GM12878 (cell line): ENCODE data around the gene TCERG1L. TPM values are rescaled to one million over a fixed set of nuclear protein-coding genes. Genes with fewer than 3 reads are reported as not detected.

ENCODE experiments used
- ATAC-seq: fragments of 200-7000 bp; cut with Tn5 transposase; 3 replicates; pipeline ENCODE4 v1.9.1; 2020; ENCODE audit warnings: mild to moderate bottlenecking, moderate library complexity
- BruUV-seq: library from RNA; stranded (reverse); fragments of 400-500 nt; replicated peaks from 2 replicates; lab custom pipeline; 2021; lab: Mats Ljungman, UMichigan
- CTCF ChIA-PET: fragments of 300-600 bp; sonication (Branson Sonifier 250); formaldehyde crosslinking; extraction: SDS; loops from one replicate; lab custom pipeline; 2021; ENCODE audit warnings: inconsistent platforms; lab: Yijun Ruan, JAX
- POLR2A ChIA-PET: fragments of 350-600 bp; formaldehyde crosslinking; extraction: SDS; loops from one replicate; lab custom pipeline; 2021; ENCODE audit warnings: inconsistent platforms; lab: Charles Lee
- RAD21 ChIA-PET: fragments of 300-600 bp; sonication (Branson Sonifier 250); formaldehyde crosslinking; loops from one replicate; lab custom pipeline; 2023; ENCODE audit warnings: antibody characterized with exemption; ENCODE audit not compliant: unreplicated experiment; lab: Charles Lee
- SMC1A ChIA-PET: fragments of 300-600 bp; sonication (Branson Sonifier 250); formaldehyde crosslinking; loops from one replicate; lab custom pipeline; 2023; ENCODE audit not compliant: unreplicated experiment, uncharacterized antibody; lab: Charles Lee
- DNase-seq: peaks from one replicate; pipeline ENCODE4 v3.0.0-alpha.2; 2011; ENCODE audit warnings: low read depth, low spot score
- FAIRE-seq: peaks from 3 replicates; lab custom pipeline; 2011; peaks lifted over from hg19 to GRCh38; lab: Jason Lieb, UNC
- H2AFZ ChIP-seq: 2 replicates; pipeline ENCODE4 v1.6.0; 2011; ENCODE audit warnings: low read depth, low read length, control low read depth; ENCODE audit not compliant: control insufficient read depth
- H3K27ac ChIP-seq: 2 replicates; pipeline ENCODE4 v1.5.1; 2011; ENCODE audit warnings: control low read depth; ENCODE audit not compliant: control insufficient read depth, insufficient read depth
- H3K27me3 ChIP-seq, 2 experiments: replicated peaks in 1 of 2; 2 replicates each; pipeline versions ENCODE4 v1.6.0 to v1.6.1; 2011; ENCODE audit warnings: low read length in 1 of 2; ENCODE audit not compliant: control insufficient read depth in 2 of 2, insufficient read depth in 2 of 2
- H3K36me3 ChIP-seq, 2 experiments: 2 replicates each; pipeline ENCODE4 v1.5.1; 2011; ENCODE audit warnings: low read length in 1 of 2; ENCODE audit not compliant: control insufficient read depth in 2 of 2, insufficient read depth in 2 of 2
- H3K4me1 ChIP-seq: 2 replicates; pipeline ENCODE4 v1.6.1; 2011; ENCODE audit warnings: mild to moderate bottlenecking, low read length, moderate library complexity, mixed read lengths; ENCODE audit not compliant: control insufficient read depth, insufficient read depth
- H3K4me2 ChIP-seq: 2 replicates; pipeline ENCODE4 v1.6.0; 2011; ENCODE audit warnings: control low read depth; ENCODE audit not compliant: control insufficient read depth, insufficient read depth
- H3K4me3 ChIP-seq: fragments of 200-600 bp; sonication (generic); 2 replicates; pipeline ENCODE4 v1.5.1; 2016
- H3K79me2 ChIP-seq: 2 replicates; pipeline ENCODE4 v1.6.0; 2011; ENCODE audit warnings: low read length; ENCODE audit not compliant: control insufficient read depth, insufficient read depth
- H3K9ac ChIP-seq: 2 replicates; pipeline ENCODE4 v1.8.0; 2011; ENCODE audit warnings: low read length, control low read depth, mixed read lengths; ENCODE audit not compliant: control insufficient read depth, insufficient read depth
- H3K9me3 ChIP-seq: replicated peaks from 3 replicates; pipeline ENCODE4 v1.5.1; 2011; ENCODE audit warnings: mild to moderate bottlenecking, low read length; ENCODE audit not compliant: control insufficient read depth, insufficient read depth
- H4K20me1 ChIP-seq: 2 replicates; pipeline ENCODE4 v1.6.0; 2011; ENCODE audit not compliant: control insufficient read depth, insufficient read depth
- E4F1 ChIP-seq: fragments of 450-650 bp; IDR thresholded peaks from 2 replicates; pipeline ENCODE4 v1.6.1; 2018; ENCODE audit warnings: borderline replicate concordance, mild to moderate bottlenecking; ENCODE audit not compliant: partially characterized antibody
- FOXK2 ChIP-seq: fragments of 450-650 bp; IDR thresholded peaks from 2 replicates; pipeline ENCODE4 v1.6.1; 2017; ENCODE audit warnings: mild to moderate bottlenecking, moderate library complexity
- MXI1 ChIP-seq: fragments of 150-350 bp; IDR thresholded peaks from 2 replicates; pipeline ENCODE4 v1.6.1; 2011; ENCODE audit warnings: low read depth, mild to moderate bottlenecking, inconsistent platforms, low read length, improper control_type of control experiment
- NFIC ChIP-seq: IDR thresholded peaks from 2 replicates; pipeline ENCODE4 v1.6.1; 2012; ENCODE audit warnings: low read depth, mild to moderate bottlenecking, inconsistent platforms, low read length, moderate library complexity
- NKRF ChIP-seq: fragments of 450-650 bp; conservative IDR thresholded peaks from 2 replicates; pipeline ENCODE4 v1.6.1; 2017; ENCODE audit warnings: mild to moderate bottlenecking, moderate library complexity
- NR2F1 ChIP-seq: fragments of 450-650 bp; conservative IDR thresholded peaks from 2 replicates; pipeline ENCODE4 v1.6.1; 2017; ENCODE audit warnings: mild to moderate bottlenecking
- RAD21 ChIP-seq: IDR thresholded peaks from 2 replicates; pipeline ENCODE4 v1.6.1; 2011; ENCODE audit warnings: mild to moderate bottlenecking, low read depth, low read length, moderate library complexity; ENCODE audit not compliant: insufficient read depth
- RUNX3 ChIP-seq: IDR thresholded peaks from 2 replicates; pipeline ENCODE4 v1.6.1; 2012; ENCODE audit warnings: low read length, inconsistent platforms
- WGBS: methylation state at CpG from one replicate; pipeline ENCODE4 v1.1.6; 2016; ENCODE audit warnings: low lambda C conversion rate; ENCODE audit not compliant: insufficient replicate concordance, insufficient coverage; ENCODE audit errors: missing lambda C conversion rate; 5-methylcytosine and 5-hydroxymethylcytosine counted together
- in situ Hi-C: fragments of 300-500 bp; cut with MboI; formaldehyde crosslinking; loops from 9 replicates; pipeline ENCODE4 v1.14.3; 2018; ENCODE audit warnings: mixed read lengths
- intact Hi-C: fragments of 100-400 bp; cut with micrococcal nuclease; formaldehyde crosslinking; loops from one replicate; pipeline ENCODE4 v1.14.2; 2022; ENCODE audit not compliant: unreplicated experiment
- polyA plus RNA-seq, 11 experiments: library from polyadenylated mRNA; depleted of rRNA in 4 of 11; unstranded in 6 of 11; stranded (reverse) in 5 of 11; fragments of >200 nt; fragmentation: Nextera tagmentation in 4 of 11; fragmentation: Illumina TruSeq in 1 of 11; extraction: Ambion mirVana in 4 of 11; extraction: Trizol in 1 of 11; gene quantifications; 1 replicate in 1 of 11; 2 replicates in 10 of 11; pipeline versions ENCODE4 v1.2.1 to v1.2.3, GENCODE V29; 2011 to 2016; ENCODE audit warnings: inconsistent platforms in 2 of 11, missing spikeins in 2 of 11, low read depth in 1 of 11
- total RNA-seq, 4 experiments: library from RNA; depleted of rRNA in 3 of 4; stranded (reverse); fragments of >200 nt in 3 of 4; fragmentation: Illumina TruSeq in 1 of 4; extraction: Trizol in 1 of 4; gene quantifications; 2 replicates each; pipeline versions ENCODE4 v1.2.1 to v1.2.3, GENCODE V29; 2013 to 2021
- TF ChIP-seq, protein P1 (sequence below): fragments of 450-650 bp; IDR thresholded peaks from 2 replicates; pipeline ENCODE4 v1.6.1; 2017; ENCODE audit warnings: borderline replicate concordance

The TCERG1L gene
- total and polyA plus RNA-seq, 10 of the 15 experiments (the other 5 are each of a cell fraction or from before 2014, with no cell fraction given) = not detected

GRCh38 chr10:131053192-131053591, 258.3 kb downstream of the TCERG1L start:
- no peaks in the 10 kb centered on the region for H4K20me1 ChIP-seq
- H3K79me2 ChIP-seq = no peaks in the 10 kb centered on the region
- intact Hi-C loops (no loop called here), in situ Hi-C loops (no loop called here)
- no peaks in the 10 kb centered on the region for H3K27me3 ChIP-seq
- ChIA-PET SMC1A (no interaction called here), RAD21 (no interaction called here), POLR2A (no interaction called here), CTCF (no interaction called here)
- FAIRE-seq = no peak
- H3K27ac ChIP-seq = no peak overlapping the region
- BruUV-seq = no TSS peak
- no peaks in the 10 kb centered on the region for H3K4me1 ChIP-seq
- no peak overlapping the region for H3K9ac ChIP-seq
- H2AFZ ChIP-seq = no peak overlapping the region
- 0% methylated on average over 2 of the region's 2 CpGs for WGBS
- TF ChIP-seq NR2F1 = no peak
- TF ChIP-seq RUNX3 = no peak
- TF ChIP-seq MXI1 = no peak
- TF ChIP-seq FOXK2 = no peak
- no peak for TF ChIP-seq NKRF
- no peak for TF ChIP-seq RAD21
- TF ChIP-seq E4F1 = no peak
- TF ChIP-seq, protein P1, sequence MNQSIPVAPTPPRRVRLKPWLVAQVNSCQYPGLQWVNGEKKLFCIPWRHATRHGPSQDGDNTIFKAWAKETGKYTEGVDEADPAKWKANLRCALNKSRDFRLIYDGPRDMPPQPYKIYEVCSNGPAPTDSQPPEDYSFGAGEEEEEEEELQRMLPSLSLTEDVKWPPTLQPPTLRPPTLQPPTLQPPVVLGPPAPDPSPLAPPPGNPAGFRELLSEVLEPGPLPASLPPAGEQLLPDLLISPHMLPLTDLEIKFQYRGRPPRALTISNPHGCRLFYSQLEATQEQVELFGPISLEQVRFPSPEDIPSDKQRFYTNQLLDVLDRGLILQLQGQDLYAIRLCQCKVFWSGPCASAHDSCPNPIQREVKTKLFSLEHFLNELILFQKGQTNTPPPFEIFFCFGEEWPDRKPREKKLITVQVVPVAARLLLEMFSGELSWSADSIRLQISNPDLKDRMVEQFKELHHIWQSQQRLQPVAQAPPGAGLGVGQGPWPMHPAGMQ = no peak
- no peak for TF ChIP-seq NFIC
- ATAC-seq = no peak
- no peaks in the 10 kb centered on the region; the same call in 2 of the 3 replicates for H3K9me3 ChIP-seq
- H3K4me3 ChIP-seq = no peak overlapping the region
- H3K36me3 ChIP-seq = no peaks in the 10 kb centered on the region
- DNase-seq = no peak
- no peak overlapping the region for H3K4me2 ChIP-seq
